Measurements from ENCODE around the gene IL11RA. TPM values are rescaled to one million over a fixed set of nuclear protein-coding genes. Genes with fewer than 3 reads are reported as not detected.

The IL11RA gene
- total RNA-seq, 5 donors from 2014 or later (not counting 1 experiment from before 2014, with no cell fraction given): 166 to 220 (median 180) TPM

DNA sequence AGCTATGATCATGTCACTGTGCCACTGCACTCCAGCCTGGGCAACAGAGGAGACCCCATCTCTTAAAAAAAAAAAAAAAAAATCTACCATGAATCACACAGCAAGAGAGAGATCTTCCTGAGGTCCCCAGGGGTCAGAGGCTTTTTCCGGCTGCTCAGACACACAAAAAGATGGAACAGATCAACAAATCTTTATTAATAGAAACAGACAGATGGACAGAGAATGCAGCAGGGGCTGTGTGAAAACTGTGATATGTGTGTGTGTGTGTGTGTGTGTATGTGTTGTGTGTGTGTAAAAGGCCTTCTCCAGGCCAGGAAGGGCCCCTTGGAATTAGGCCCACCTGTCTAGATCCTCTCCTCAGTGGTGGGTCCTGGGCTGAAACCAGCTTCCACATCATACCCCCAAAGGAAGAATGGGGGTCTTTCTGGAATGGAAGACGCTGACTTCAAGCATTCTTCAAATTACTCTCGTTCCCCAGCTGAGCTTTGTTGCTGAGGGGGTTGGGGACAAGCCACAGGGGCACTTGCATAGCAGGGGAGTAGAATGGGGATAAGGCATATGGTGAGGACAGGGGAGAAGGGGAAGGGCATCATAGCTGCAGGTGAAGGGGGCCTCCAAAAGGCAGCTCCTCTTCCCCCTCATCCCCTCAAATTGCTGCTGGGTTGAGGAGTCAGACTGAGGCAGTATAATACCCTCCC lies 17.3 kb upstream of the IL11RA start:
- Mint-ChIP-seq H3K9me3 (no peaks in the 10 kb centered on the region), H3K36me3 (peaks cover 8% of the 10 kb centered on the region)
- WGBS (ENCODE audit: insufficient coverage): no CpG with 5 or more reads among the region's 3 CpGs

DNA sequence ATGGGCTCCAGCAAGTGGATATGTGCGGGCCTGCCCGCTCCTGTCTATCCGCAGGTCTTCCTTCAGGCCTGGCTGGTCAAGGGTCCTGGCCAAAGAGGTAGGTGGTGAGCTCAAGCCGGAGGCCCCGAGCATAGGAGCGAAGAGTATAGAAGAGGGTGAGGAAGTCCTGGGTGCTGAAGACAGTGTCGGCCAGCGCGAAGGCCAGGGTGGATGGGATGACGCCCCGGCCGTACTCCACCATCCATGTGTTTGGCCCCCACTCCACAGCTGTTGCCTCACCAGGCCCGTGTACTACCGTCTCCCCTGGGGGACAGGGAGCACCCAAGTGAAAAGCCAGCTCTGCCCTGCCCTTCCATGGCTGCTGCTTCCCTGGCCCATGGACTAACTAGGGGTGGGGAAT lies 16.4 kb upstream of the IL11RA start:
- DNase-seq (no peak), ATAC-seq (replicated peaks in 1 of 4) (no peak)
- Histone ChIP-seq H3K9me3 (no peaks in the 10 kb centered on the region), H3K4me1 (ENCODE audit: control insufficient read depth in 1 of 2, extremely low read depth in 1 of 2, insufficient read depth in 2 of 2, low read length in 2 of 2) (peaks cover 13 to 40% of the 10 kb centered on the region in 2 experiments), H3K27me3 (replicated peaks in 1 of 2; ENCODE audit: control insufficient read depth in 2 of 2, extremely low read depth in 1 of 2, insufficient read depth in 2 of 2, low read length in 1 of 2) (peaks cover 0 to 4% of the 10 kb centered on the region in 2 experiments), H3K27ac (ENCODE audit: low read length) (no peak overlapping the region), H3K36me3 (ENCODE audit: control insufficient read depth in 2 of 2, extremely low read depth in 1 of 2, insufficient read depth in 1 of 2, low read length in 1 of 2) (peaks cover 3 to 9% of the 10 kb centered on the region in 2 donors), H3K4me3 (ENCODE audit: control insufficient read depth in 1 of 2, extremely low read depth in 1 of 2, low read length in 1 of 2) (no peak overlapping the region)
- Mint-ChIP-seq H3K4me3 (peak overlapping the region; percentile 43 to 89 (median 58)), H3K27ac (no peak overlapping the region), H3K27me3 (peaks cover under 1% of the 10 kb centered on the region in 2 donors), H3K36me3 (peaks cover 8% of the 10 kb centered on the region), H3K9me3 (no peaks in the 10 kb centered on the region), H3K4me1 (peaks cover 29 to 42% (median 30%) of the 10 kb centered on the region in 3 donors)
- WGBS (ENCODE audit: insufficient coverage): 100% methylated on average over 3 of the region's 14 CpGs
- ChIA-PET POLR2A (no interaction called here), CTCF (interaction anchor here (0.6 to 4.4 kb wide), 13 partner anchors 9 to 583 kb away, joined by 3 to 31 read pairs (median 8); partner anchors contain the start of genes RPP25L (in 2 of the 2) and DCTN3 (in 1 of the 2))

More for the DNA sequence above, 17.3 kb upstream of the IL11RA start:
- peaks cover 3 to 9% of the 10 kb centered on the region in 2 donors for H3K36me3 ChIP-seq (ENCODE audit: control insufficient read depth in 2 of 2, extremely low read depth in 1 of 2, insufficient read depth in 1 of 2, low read length in 1 of 2)
- no peak for DNase-seq
- peak overlapping the region in 1 of 3 donors; percentile 31 for H3K4me3 Mint-ChIP-seq
- H3K27me3 Mint-ChIP-seq: peaks cover 9% of the 10 kb centered on the region in 2 donors
- no peak overlapping the region for H3K27ac Mint-ChIP-seq
- peaks cover 29 to 45% (median 32%) of the 10 kb centered on the region in 3 donors for H3K4me1 Mint-ChIP-seq
- no peaks in the 10 kb centered on the region for H3K9me3 ChIP-seq
- no peak overlapping the region for H3K27ac ChIP-seq (ENCODE audit: low read length)
- no peak for ATAC-seq (replicated peaks in 1 of 4)
- H3K27me3 ChIP-seq (replicated peaks in 1 of 2; ENCODE audit: control insufficient read depth in 2 of 2, extremely low read depth in 1 of 2, insufficient read depth in 2 of 2, low read length in 1 of 2): peaks cover 3 to 12% of the 10 kb centered on the region in 2 experiments
- ChIA-PET POLR2A (interaction anchor here (0.6 to 1.7 kb wide), 2 partner anchors 14 to 260 kb away, joined by 3 to 6 read pairs; partner anchors contain the start of gene DCTN3 (in 1 of the 2)), CTCF (interaction anchor here (0.6 to 4.4 kb wide), 25 partner anchors 8 to 261 kb away, joined by 3 to 31 read pairs (median 5); partner anchors contain the start of genes DCTN3 (in 2 of the 2), GALT (in 2 of the 2), RPP25L (in 2 of the 2) and IL11RA (in 1 of the 2))
- peaks cover 13 to 40% of the 10 kb centered on the region in 2 experiments for H3K4me1 ChIP-seq (ENCODE audit: control insufficient read depth in 1 of 2, extremely low read depth in 1 of 2, insufficient read depth in 2 of 2, low read length in 2 of 2)
- no peak overlapping the region for H3K4me3 ChIP-seq (ENCODE audit: control insufficient read depth in 1 of 2, extremely low read depth in 1 of 2, low read length in 1 of 2)

- peak in 1 of 4 experiments; percentile 17 for ATAC-seq (replicated peaks in 1 of 4)
- peak overlapping the region; percentile 87 to 89 for H3K27ac Mint-ChIP-seq
- peak overlapping the region; percentile 64 to 86 for H3K4me3 ChIP-seq (ENCODE audit: control insufficient read depth in 1 of 2, extremely low read depth in 1 of 2, low read length in 1 of 2)
These were observed 15.1 kb upstream of the IL11RA start for GRCh38 chr9:34636791-34637355.

GRCh38 chr9:34637356-34638137 lies 14.4 kb upstream of the IL11RA start, which contains the start of gene SIGMAR1:
Gene SIGMAR1, minus strand, starts transcription at chr9:34637787. Its CDS starts 90 bp downstream, at chr9:34637697.
- Mint-ChIP-seq H3K27ac (peak within 1 kb of the TSS; percentile 96), H3K27me3 (no peaks in the 10 kb centered on the region), H3K36me3 (peaks cover 8% of the 10 kb centered on the region), H3K4me1 (peaks cover 29 to 42% (median 30%) of the 10 kb centered on the region in 3 donors), H3K4me3 (peak within 1 kb of the TSS; percentile 87 to 90 (median 89)), H3K9me3 (no peaks in the 10 kb centered on the region)
- CTCF ChIA-PET: interaction anchor here (0.7 to 2.9 kb wide), 10 partner anchors 9 to 65 kb away, joined by 3 to 35 read pairs (median 6); partner anchors contain the start of genes CCL27 (in 1 of the 2) and GALT (in 1 of the 2)
- WGBS (ENCODE audit: insufficient coverage): under 1% methylated on average over 64 of the region's 74 CpGs
- Histone ChIP-seq H3K27me3 (replicated peaks in 1 of 2; ENCODE audit: control insufficient read depth in 2 of 2, extremely low read depth in 1 of 2, insufficient read depth in 2 of 2, low read length in 1 of 2) (no peaks in the 10 kb centered on the region), H3K36me3 (ENCODE audit: control insufficient read depth in 2 of 2, extremely low read depth in 1 of 2, insufficient read depth in 1 of 2, low read length in 1 of 2) (peaks cover 3 to 9% of the 10 kb centered on the region in 2 donors), H3K9me3 (no peaks in the 10 kb centered on the region), H3K4me3 (ENCODE audit: control insufficient read depth in 1 of 2, extremely low read depth in 1 of 2, low read length in 1 of 2) (peak within 1 kb of the TSS; percentile 64 to 86), H3K4me1 (ENCODE audit: control insufficient read depth in 1 of 2, extremely low read depth in 1 of 2, insufficient read depth in 2 of 2, low read length in 2 of 2) (peaks cover 13 to 40% of the 10 kb centered on the region in 2 experiments), H3K27ac (ENCODE audit: low read length) (peak within 1 kb of the TSS; percentile 85)
- POLR2A ChIA-PET: interaction anchor here (0.6 to 2.1 kb wide), 9 partner anchors 9 to 493 kb away, joined by 3 to 10 read pairs (median 3); partner anchors contain the start of genes DCTN3 (in 1 of the 2), GALT (in 1 of the 2) and RPP25L (in 1 of the 2)
- ATAC-seq (replicated peaks in 1 of 4) (peak; percentile 93 to 96 (median 94)), DNase-seq (peak; percentile 77 to 95 (median 88))

More at GRCh38 chr9:34636791-34637355, 15.1 kb upstream of the IL11RA start:
- no peaks in the 10 kb centered on the region for H3K9me3 Mint-ChIP-seq
- H3K4me1 Mint-ChIP-seq: peaks cover 29 to 42% (median 30%) of the 10 kb centered on the region in 3 donors
- H3K4me1 ChIP-seq (ENCODE audit: control insufficient read depth in 1 of 2, extremely low read depth in 1 of 2, insufficient read depth in 2 of 2, low read length in 2 of 2): peaks cover 13 to 40% of the 10 kb centered on the region in 2 experiments
- H3K27me3 ChIP-seq (replicated peaks in 1 of 2; ENCODE audit: control insufficient read depth in 2 of 2, extremely low read depth in 1 of 2, insufficient read depth in 2 of 2, low read length in 1 of 2): no peaks in the 10 kb centered on the region
- H3K36me3 Mint-ChIP-seq: peaks cover 8% of the 10 kb centered on the region
- peaks cover 3 to 9% of the 10 kb centered on the region in 2 donors for H3K36me3 ChIP-seq (ENCODE audit: control insufficient read depth in 2 of 2, extremely low read depth in 1 of 2, insufficient read depth in 1 of 2, low read length in 1 of 2)
- ChIA-PET POLR2A (interaction anchor here (0.6 to 2.1 kb wide), 4 partner anchors 17 to 84 kb away, joined by 3 to 10 read pairs (median 6); partner anchors contain the start of gene DCTN3 (in 1 of the 2)), CTCF (interaction anchor here in 1 of 2 donors (0.8 to 2.9 kb wide), 7 partner anchors 10 to 65 kb away, joined by 3 to 35 read pairs (median 7); partner anchors contain the start of genes CCL27 and GALT)
- WGBS (ENCODE audit: insufficient coverage): 3% methylated on average over 18 of the region's 23 CpGs
- H3K27me3 Mint-ChIP-seq: no peaks in the 10 kb centered on the region
- peak overlapping the region; percentile 87 to 90 (median 89) for H3K4me3 Mint-ChIP-seq
- H3K27ac ChIP-seq (ENCODE audit: low read length): peak overlapping the region; percentile 36
- DNase-seq: no peak
- no peaks in the 10 kb centered on the region for H3K9me3 ChIP-seq

DNA sequence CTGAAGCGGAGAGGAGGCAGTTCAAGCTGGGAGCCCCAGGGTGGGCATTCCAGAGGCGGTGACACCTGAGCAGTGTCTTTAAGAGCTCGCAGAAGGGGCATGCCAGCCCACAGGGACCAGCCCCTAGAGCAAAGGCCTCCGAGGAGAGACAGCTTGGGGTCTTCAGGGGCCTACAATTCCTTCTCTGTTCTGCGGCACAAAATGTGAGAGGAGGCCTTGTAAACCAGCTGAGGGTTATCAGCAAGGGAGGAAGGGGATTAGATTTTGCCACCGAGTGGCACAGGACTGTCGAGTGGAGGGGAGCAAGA lies 13.9 kb upstream of the IL11RA start:
- H3K4me1 ChIP-seq (ENCODE audit: control insufficient read depth in 1 of 2, extremely low read depth in 1 of 2, insufficient read depth in 2 of 2, low read length in 2 of 2): peaks cover 13 to 40% of the 10 kb centered on the region in 2 experiments
- CTCF ChIA-PET: interaction anchor here (0.7 to 2.9 kb wide), 10 partner anchors 9 to 64 kb away, joined by 3 to 35 read pairs (median 6); partner anchors contain the start of genes CCL27 (in 2 of the 2), DCTN3 (in 1 of the 2) and GALT (in 1 of the 2)
- peak overlapping the region; percentile 64 to 86 for H3K4me3 ChIP-seq (ENCODE audit: control insufficient read depth in 1 of 2, extremely low read depth in 1 of 2, low read length in 1 of 2)
- peaks cover 29 to 42% (median 30%) of the 10 kb centered on the region in 3 donors for H3K4me1 Mint-ChIP-seq
- DNase-seq (no peak), ATAC-seq (replicated peaks in 1 of 4) (no peak)
- peak overlapping the region; percentile 96 for H3K27ac Mint-ChIP-seq
- H3K9me3 ChIP-seq: no peaks in the 10 kb centered on the region
- peak overlapping the region; percentile 87 to 90 (median 89) for H3K4me3 Mint-ChIP-seq
- no peaks in the 10 kb centered on the region for H3K27me3 ChIP-seq (replicated peaks in 1 of 2; ENCODE audit: control insufficient read depth in 2 of 2, extremely low read depth in 1 of 2, insufficient read depth in 2 of 2, low read length in 1 of 2)
- peaks cover 3 to 9% of the 10 kb centered on the region in 2 donors for H3K36me3 ChIP-seq (ENCODE audit: control insufficient read depth in 2 of 2, extremely low read depth in 1 of 2, insufficient read depth in 1 of 2, low read length in 1 of 2)
- WGBS (ENCODE audit: insufficient coverage): 4% methylated on average over 7 of the region's 7 CpGs
- H3K36me3 Mint-ChIP-seq: peaks cover 8% of the 10 kb centered on the region
- POLR2A ChIA-PET: interaction anchor here (0.9 to 2.1 kb wide), 7 partner anchors 9 to 494 kb away, joined by 3 to 10 read pairs (median 3); partner anchors contain the start of genes DCTN3 (in 1 of the 2), GALT (in 1 of the 2) and RPP25L (in 1 of the 2)
- H3K27me3 Mint-ChIP-seq: no peaks in the 10 kb centered on the region
- H3K27ac ChIP-seq (ENCODE audit: low read length): peak overlapping the region; percentile 85
- no peaks in the 10 kb centered on the region for H3K9me3 Mint-ChIP-seq

All from T-cell (primary cell).